ENCODE measurements around the gene CRYBG2. TPM values are rescaled to one million over a fixed set of nuclear protein-coding genes. Genes with fewer than 3 reads are reported as not detected.
"Not testable (repeated sequence)": the region's sequence is repeated elsewhere in the genome, so short reads cannot be mapped to it uniquely, and the experiment has no call there.

CRYBG2 gene
- total RNA-seq, 1 donor from 2014 or later: 18.6 TPM

- DNase-seq (ENCODE audit: low read depth): no peak
- no peak for TF ChIP-seq CTCF (IDR thresholded peaks at IDR 0.05; ENCODE audit: insufficient read depth, low read length, poor library complexity, severe bottlenecking)
- H3K4me3 ChIP-seq (ENCODE audit: low read depth, low read length): no peak overlapping the region
- no peaks in the 10 kb centered on the region for H3K27me3 ChIP-seq (ENCODE audit: control insufficient read depth, insufficient read depth, low read length)
- H3K36me3 ChIP-seq (ENCODE audit: control insufficient read depth, insufficient read depth, low read length): no peaks in the 10 kb centered on the region
These were observed 19.4 kb upstream of the CRYBG2 start for GRCh38 chr1:26373281-26373680.

DNA sequence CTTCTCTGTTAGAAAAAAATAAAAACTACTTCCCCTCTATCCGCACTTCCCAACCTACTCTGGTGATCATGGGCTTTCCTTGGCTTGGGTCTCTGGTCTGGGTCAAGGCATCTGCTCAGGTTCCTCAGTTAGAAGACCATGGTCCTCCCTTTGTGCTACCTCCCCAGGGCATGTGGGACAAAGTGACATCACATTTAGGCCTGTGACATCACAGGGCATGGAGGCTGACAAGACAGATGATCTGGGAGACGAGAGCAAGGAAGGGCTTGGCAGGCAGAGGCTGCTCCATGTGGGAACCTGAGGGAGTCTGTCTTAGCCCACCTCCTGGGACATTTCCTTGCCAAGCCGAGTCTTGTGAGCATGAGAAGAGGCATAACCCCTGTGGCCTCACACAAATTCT lies 18.7 kb upstream of the CRYBG2 start, which contains the start of gene ZNF683:
ZNF683 (minus strand) TSS at position 140 of the 400 bp plus-strand sequence. CDS start 4,179 bp downstream, outside the sequence.
- H3K36me3 ChIP-seq (ENCODE audit: control insufficient read depth, insufficient read depth, low read length); H3K27me3 ChIP-seq (ENCODE audit: control insufficient read depth, insufficient read depth, low read length); DNase-seq (ENCODE audit: low read depth): not testable (repeated sequence)

GRCh38 chr1:26372039-26372438 lies 18.1 kb upstream of the CRYBG2 start:
- Histone ChIP-seq H3K36me3 (ENCODE audit: control insufficient read depth, insufficient read depth, low read length) (no peaks in the 10 kb centered on the region), H3K27me3 (ENCODE audit: control insufficient read depth, insufficient read depth, low read length) (no peaks in the 10 kb centered on the region), H3K4me3 (ENCODE audit: low read depth, low read length) (no peak overlapping the region)
- no peak for DNase-seq (ENCODE audit: low read depth)
- TF ChIP-seq CTCF (IDR thresholded peaks at IDR 0.05; ENCODE audit: insufficient read depth, low read length, poor library complexity, severe bottlenecking): no peak

More for the DNA sequence above, 18.7 kb upstream of the CRYBG2 start, which contains the start of gene ZNF683:
- H3K4me3 ChIP-seq (ENCODE audit: low read depth, low read length): not testable (repeated sequence)

DNA sequence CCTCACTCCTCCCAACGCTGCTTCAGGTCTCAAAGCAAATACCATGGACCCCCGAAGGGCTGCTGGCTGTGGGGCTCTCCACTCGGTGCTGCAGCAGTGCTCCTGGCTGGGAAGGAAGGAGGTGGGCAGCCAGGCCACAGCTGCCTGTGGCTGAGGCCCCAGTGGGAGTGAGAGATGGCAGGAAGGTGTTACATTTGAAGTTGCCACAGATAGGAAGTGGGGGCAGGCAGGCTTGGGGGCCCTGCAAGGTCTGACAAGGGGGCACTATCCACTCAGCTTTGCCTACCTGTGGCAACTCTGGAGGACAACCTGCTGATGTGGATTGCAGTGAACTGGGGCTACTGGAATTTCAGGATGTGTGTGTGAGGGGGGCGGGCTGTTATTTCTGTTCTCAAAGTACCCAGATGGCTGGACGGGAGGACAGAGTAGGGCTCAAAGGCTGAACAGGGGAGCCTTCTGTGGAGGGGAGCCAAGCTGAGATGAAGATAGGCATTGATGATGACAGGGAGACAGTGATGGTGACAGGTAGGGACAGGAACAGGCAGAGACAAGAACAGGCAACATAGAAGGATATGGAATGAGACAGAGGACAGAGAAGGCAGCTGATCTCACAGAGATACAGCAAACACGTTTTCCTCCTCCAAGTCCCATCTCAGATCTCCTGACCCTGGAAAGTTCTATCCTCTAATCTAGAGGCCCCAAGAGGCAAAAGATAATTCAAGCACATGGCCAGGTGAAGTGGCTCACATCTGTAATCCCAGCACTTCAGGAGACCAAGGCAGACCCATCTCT lies 16.9 kb upstream of the CRYBG2 start:
- DNase-seq (ENCODE audit: low read depth): no peak
- H3K36me3 ChIP-seq (ENCODE audit: control insufficient read depth, insufficient read depth, low read length): no peaks in the 10 kb centered on the region
- H3K27me3 ChIP-seq (ENCODE audit: control insufficient read depth, insufficient read depth, low read length): no peaks in the 10 kb centered on the region
- TF ChIP-seq CTCF (IDR thresholded peaks at IDR 0.05; ENCODE audit: insufficient read depth, low read length, poor library complexity, severe bottlenecking): no peak
- no peak overlapping the region for H3K4me3 ChIP-seq (ENCODE audit: low read depth, low read length)

DNA sequence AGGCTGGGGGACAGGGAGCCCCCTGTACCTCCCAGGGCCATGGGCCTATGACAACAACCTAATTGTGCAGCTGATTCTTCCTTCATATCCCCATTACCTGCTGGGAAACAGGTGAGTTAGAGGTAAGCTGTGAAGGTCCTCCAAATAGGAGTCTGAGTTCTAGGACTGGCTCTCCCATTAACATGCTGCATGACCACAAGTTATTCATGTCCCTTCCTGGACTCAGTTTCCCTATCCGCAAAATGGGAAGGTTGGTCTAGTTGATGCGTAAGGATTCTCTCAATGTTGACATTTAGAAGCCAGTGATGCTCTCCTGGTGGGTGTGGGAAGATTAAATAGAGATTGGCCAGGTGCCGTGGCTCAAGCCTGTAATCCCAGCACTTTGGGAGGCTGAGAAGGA lies 14.6 kb upstream of the CRYBG2 start:
- no peak overlapping the region for H3K4me3 ChIP-seq (ENCODE audit: low read depth, low read length)
- H3K36me3 ChIP-seq (ENCODE audit: control insufficient read depth, insufficient read depth, low read length): no peaks in the 10 kb centered on the region

GRCh38 chr1:26368006-26368405 lies 14.1 kb upstream of the CRYBG2 start:
- Histone ChIP-seq H3K36me3 (ENCODE audit: control insufficient read depth, insufficient read depth, low read length) (no peaks in the 10 kb centered on the region), H3K4me3 (ENCODE audit: low read depth, low read length) (no peak overlapping the region), H3K27me3 (ENCODE audit: control insufficient read depth, insufficient read depth, low read length) (peaks cover 7% of the 10 kb centered on the region)
- DNase-seq (ENCODE audit: low read depth): no peak
- TF ChIP-seq CTCF (IDR thresholded peaks at IDR 0.05; ENCODE audit: insufficient read depth, low read length, poor library complexity, severe bottlenecking): no peak

More for the DNA sequence above, 14.6 kb upstream of the CRYBG2 start:
- TF ChIP-seq CTCF (IDR thresholded peaks at IDR 0.05; ENCODE audit: insufficient read depth, low read length, poor library complexity, severe bottlenecking): no peak
- no peak for DNase-seq (ENCODE audit: low read depth)
- peaks cover 7% of the 10 kb centered on the region for H3K27me3 ChIP-seq (ENCODE audit: control insufficient read depth, insufficient read depth, low read length)

All from kidney epithelial cell (primary cell).